Upper lobe of right lung (tissue), 1 donor: ENCODE results near the gene SLC6A6. TPM values are rescaled to one million over a fixed set of nuclear protein-coding genes. Genes with fewer than 3 reads are reported as not detected.

Experiments used
- ATAC-seq: fragments of 200-7000 bp; cut with Tn5 transposase; one replicate; pipeline ENCODE4 v1.9.1; 2020; ENCODE audit warnings: mild to moderate bottlenecking, moderate library complexity
- DNase-seq: peaks from one replicate; pipeline ENCODE4 v3.0.0-alpha.2; 2020
- H3K27ac ChIP-seq: fragments of 200-600 bp; one replicate; pipeline ENCODE4 v1.8.0; 2022
- H3K27me3 ChIP-seq: fragments of 200-600 bp; one replicate; pipeline ENCODE4 v1.8.0; 2022; ENCODE audit warnings: mild to moderate bottlenecking
- H3K36me3 ChIP-seq: fragments of 200-600 bp; one replicate; pipeline ENCODE4 v1.8.0; 2022
- H3K4me1 ChIP-seq: fragments of 200-600 bp; one replicate; pipeline ENCODE4 v1.8.0; 2022
- H3K4me3 ChIP-seq: fragments of 200-600 bp; one replicate; pipeline ENCODE4 v1.8.0; 2022; ENCODE audit warnings: mild to moderate bottlenecking
- H3K9me3 ChIP-seq: fragments of 200-600 bp; one replicate; pipeline ENCODE4 v1.8.0; 2022
- intact Hi-C: fragments of 100-400 bp; cut with DNase I; formaldehyde crosslinking; loops from one replicate; pipeline ENCODE4 v1.11.0; 2022
- total RNA-seq: library from RNA; stranded (reverse); fragmentation: NEBNext Ultra II Directional; extraction: Animal tissue kit (Norgen Biotek cat#: 25700); gene quantifications from one replicate; pipeline ENCODE4 v1.2.1, GENCODE V29; 2021
- TF ChIP-seq, protein P1 (sequence below): fragments of 200-600 bp; IDR thresholded peaks from one replicate; pipeline ENCODE4 v1.8.0; 2022; ENCODE audit warnings: antibody characterized with exemption
- donor health status: DM: no; HTN: yes; CAD: no; lungs with severe emphysema.

The SLC6A6 gene
- total RNA-seq, 1 donor from 2014 or later = 54.3 TPM

DNA sequence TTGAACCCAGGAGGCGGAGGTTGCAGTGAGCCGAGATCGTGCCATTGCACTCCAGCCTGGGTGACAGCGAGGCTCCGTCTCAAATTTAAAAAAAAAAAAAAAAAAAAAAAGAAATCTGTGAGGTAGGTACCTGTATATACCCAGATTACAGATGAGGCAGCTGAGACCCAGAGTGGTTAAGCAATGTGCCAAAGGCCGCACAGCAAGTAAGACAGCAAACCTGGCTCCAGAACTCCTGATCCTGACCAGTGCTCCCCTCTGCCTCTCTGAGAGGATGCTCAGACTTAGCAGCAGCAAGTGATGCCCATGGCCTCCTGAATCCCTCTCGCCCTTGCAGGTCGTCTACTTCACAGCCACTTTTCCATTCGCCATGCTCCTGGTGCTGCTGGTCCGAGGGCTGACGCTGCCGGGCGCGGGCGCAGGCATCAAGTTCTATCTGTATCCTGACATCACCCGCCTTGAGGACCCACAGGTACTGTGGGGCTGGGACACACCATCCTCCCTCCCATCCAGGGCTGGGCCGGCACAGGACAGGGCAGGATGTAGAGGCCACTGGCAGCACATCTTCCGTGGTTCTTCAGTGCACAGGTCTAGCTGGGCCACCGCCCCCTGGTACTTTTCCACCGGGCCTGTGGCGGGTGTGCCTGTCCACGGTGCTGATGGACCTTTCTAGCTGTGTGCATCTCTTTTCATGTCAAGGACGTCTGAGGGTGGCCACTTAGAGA is 63.9 kb downstream of the SLC6A6 start:
- H3K36me3 ChIP-seq = peaks cover 85% of the 10 kb centered on the region
- H3K9me3 ChIP-seq = no peaks in the 10 kb centered on the region
- TF ChIP-seq, protein P1, sequence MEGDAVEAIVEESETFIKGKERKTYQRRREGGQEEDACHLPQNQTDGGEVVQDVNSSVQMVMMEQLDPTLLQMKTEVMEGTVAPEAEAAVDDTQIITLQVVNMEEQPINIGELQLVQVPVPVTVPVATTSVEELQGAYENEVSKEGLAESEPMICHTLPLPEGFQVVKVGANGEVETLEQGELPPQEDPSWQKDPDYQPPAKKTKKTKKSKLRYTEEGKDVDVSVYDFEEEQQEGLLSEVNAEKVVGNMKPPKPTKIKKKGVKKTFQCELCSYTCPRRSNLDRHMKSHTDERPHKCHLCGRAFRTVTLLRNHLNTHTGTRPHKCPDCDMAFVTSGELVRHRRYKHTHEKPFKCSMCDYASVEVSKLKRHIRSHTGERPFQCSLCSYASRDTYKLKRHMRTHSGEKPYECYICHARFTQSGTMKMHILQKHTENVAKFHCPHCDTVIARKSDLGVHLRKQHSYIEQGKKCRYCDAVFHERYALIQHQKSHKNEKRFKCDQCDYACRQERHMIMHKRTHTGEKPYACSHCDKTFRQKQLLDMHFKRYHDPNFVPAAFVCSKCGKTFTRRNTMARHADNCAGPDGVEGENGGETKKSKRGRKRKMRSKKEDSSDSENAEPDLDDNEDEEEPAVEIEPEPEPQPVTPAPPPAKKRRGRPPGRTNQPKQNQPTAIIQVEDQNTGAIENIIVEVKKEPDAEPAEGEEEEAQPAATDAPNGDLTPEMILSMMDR = no peak
- DNase-seq (no peak), ATAC-seq (no peak)
- H3K4me1 ChIP-seq = peaks cover 5% of the 10 kb centered on the region
- no peak overlapping the region for H3K4me3 ChIP-seq
- H3K27ac ChIP-seq = no peak overlapping the region
- no peaks in the 10 kb centered on the region for H3K27me3 ChIP-seq
- intact Hi-C loops = loop anchor here (5.0 to 10.0 kb wide), 2 partner anchors 62 to 204 kb away; partner anchors contain the start of gene SLC6A6

DNA sequence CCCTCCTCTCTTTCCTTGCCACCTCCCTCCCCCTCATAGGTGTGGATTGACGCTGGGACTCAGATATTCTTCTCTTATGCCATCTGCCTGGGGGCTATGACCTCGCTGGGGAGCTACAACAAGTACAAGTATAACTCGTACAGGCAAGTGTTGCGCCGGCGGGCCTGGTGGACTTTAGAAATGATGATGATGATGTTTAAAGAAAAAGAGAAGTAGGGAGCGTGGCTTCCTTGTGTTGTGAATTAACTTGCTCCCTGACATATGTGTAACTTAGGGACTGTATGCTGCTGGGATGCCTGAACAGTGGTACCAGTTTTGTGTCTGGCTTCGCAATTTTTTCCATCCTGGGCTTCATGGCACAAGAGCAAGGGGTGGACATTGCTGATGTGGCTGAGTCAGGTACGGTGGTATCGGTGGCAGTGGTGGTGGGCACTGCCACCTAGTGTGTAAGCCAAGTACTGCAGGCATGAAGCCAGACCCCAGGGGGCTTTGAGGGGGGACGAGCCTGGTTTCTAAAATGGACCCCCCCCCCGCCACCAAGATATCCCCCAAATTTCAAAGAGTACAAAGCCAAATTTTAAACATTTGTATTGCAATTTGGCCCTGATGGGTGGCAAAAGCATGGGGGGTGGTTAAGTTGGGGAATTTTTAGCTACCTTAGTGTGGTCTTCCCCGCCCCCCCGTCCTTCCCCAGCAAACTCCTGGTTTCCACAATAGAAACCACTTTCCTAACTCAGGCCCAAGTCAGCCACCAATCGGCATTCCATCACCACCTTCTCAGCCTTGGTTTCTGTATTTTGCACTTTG is 65.6 kb downstream of the SLC6A6 start:
- Histone ChIP-seq H3K9me3 (no peaks in the 10 kb centered on the region), H3K4me1 (peaks cover 7% of the 10 kb centered on the region), H3K27me3 (no peaks in the 10 kb centered on the region), H3K36me3 (peaks cover 84% of the 10 kb centered on the region), H3K27ac (no peak overlapping the region), H3K4me3 (no peak overlapping the region)
- TF ChIP-seq, protein P1 = peak; percentile 84
- no peak for DNase-seq
- intact Hi-C loops = loop anchor here (5.0 to 10.0 kb wide), 2 partner anchors 63 to 206 kb away; partner anchors contain the start of gene SLC6A6
- ATAC-seq = peak; percentile 65

DNA sequence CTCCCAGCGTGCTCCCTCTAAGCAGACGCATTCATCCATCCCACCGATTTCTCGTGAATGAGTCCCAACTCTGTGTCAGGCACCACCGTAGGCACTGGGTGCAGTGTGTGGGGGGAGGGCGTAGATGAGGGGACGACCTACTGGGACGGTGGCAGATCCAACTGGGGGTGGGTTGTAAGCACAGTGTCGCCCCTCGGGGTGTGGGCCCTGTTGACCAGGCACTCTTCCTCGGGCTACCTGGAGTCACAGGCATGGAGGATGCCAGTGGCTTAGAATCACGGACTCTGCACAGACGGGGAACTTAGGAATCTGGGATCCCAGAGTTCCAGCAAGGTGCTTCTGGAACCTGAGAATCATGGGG is 66.2 kb downstream of the SLC6A6 start:
- TF ChIP-seq, protein P1 = no peak
- intact Hi-C loops = loop anchor here (5.0 to 10.0 kb wide), 2 partner anchors 64 to 206 kb away; partner anchors contain the start of gene SLC6A6
- Histone ChIP-seq H3K36me3 (peaks cover 79% of the 10 kb centered on the region), H3K4me3 (no peak overlapping the region), H3K27me3 (no peaks in the 10 kb centered on the region), H3K27ac (no peak overlapping the region), H3K4me1 (peaks cover 13% of the 10 kb centered on the region), H3K9me3 (no peaks in the 10 kb centered on the region)
- DNase-seq = no peak
- ATAC-seq = no peak

DNA sequence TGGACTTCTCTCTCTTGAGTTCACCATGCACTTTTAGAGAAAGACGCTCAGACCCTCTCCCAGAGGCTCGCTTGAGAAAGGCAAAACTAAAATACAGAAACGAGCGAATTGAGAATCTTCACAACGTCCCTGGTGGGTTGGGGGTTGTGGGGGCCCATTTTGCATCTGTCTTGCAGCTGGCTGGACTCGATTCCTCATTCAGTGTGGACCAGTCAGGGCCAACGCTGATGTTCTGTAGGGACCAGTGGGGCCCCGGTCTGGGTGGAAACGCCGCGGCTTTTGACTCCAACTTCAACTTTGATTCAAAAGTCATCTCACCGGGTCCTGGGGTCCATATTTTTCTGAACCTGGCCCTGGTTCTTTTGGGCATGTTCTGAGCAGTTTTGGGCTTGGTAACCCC is 68.1 kb downstream of the SLC6A6 start:
- intact Hi-C loops = no loop called here
- no peak for DNase-seq
- Histone ChIP-seq H3K36me3 (peaks cover 66% of the 10 kb centered on the region), H3K9me3 (no peaks in the 10 kb centered on the region), H3K27ac (no peak overlapping the region), H3K4me3 (no peak overlapping the region), H3K27me3 (no peaks in the 10 kb centered on the region), H3K4me1 (peaks cover 14% of the 10 kb centered on the region)
- TF ChIP-seq, protein P1 = no peak
- no peak for ATAC-seq

DNA sequence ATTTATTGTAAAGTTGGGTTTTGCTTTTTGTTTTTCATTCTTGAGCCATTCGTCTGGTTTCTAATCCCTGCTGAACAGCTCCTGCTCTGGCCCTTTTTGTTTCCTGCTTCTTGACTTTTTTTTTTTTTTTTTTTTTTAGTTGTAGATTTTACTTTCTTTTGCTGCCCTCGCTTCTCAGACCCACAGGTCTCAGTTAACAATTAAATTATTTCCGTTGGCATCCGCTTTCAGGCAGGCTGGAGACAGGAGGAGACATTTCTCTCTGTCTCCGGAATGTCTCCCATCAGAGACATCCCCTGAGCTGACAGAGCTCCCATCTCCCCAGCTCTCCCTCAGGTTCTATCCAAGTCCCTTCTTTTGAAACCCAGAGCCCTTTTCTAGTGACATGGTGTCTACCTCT is 68.6 kb downstream of the SLC6A6 start:
- H3K27ac ChIP-seq = no peak overlapping the region
- H3K4me1 ChIP-seq = peaks cover 14% of the 10 kb centered on the region
- no peak for ATAC-seq
- no peak for DNase-seq
- TF ChIP-seq, protein P1 = no peak
- intact Hi-C loops = no loop called here
- peaks cover 66% of the 10 kb centered on the region for H3K36me3 ChIP-seq
- no peaks in the 10 kb centered on the region for H3K9me3 ChIP-seq
- H3K27me3 ChIP-seq = no peaks in the 10 kb centered on the region
- H3K4me3 ChIP-seq = no peak overlapping the region
